VCaP (cell line): ENCODE data around the gene SF1.
A peak's percentile ranks its signal among the peaks of the same experiment; 100 is the strongest.

Source experiments
- H3K27ac ChIP-seq: fragments of 450-650 bp; 2 replicates; pipeline ENCODE4 v1.5.1; 2017
- CTCF ChIP-seq: fragments of 450-650 bp; conservative IDR thresholded peaks from 2 replicates; pipeline ENCODE4 v1.5.1; 2017; ENCODE audit warnings: mild to moderate bottlenecking, moderate library complexity

The SF1 gene

GRCh38 chr11:64772303-64773018 is 5.9 kb downstream of the SF1 start:
- H3K27ac ChIP-seq: no peak overlapping the region
- TF ChIP-seq CTCF: no peak

GRCh38 chr11:64771861-64772260 is 6.5 kb downstream of the SF1 start:
- no peak overlapping the region for H3K27ac ChIP-seq
- TF ChIP-seq CTCF: no peak

- no peak for TF ChIP-seq CTCF
- no peak overlapping the region; the same call in 1 of the 2 replicates for H3K27ac ChIP-seq
Measured at GRCh38 chr11:64770120-64770519, 8.2 kb downstream of the SF1 start.

GRCh38 chr11:64769283-64769682 is 9.1 kb downstream of the SF1 start:
- peak overlapping the region; percentile 4 for H3K27ac ChIP-seq
- no peak for TF ChIP-seq CTCF

- peak overlapping the region; percentile 4 for H3K27ac ChIP-seq
- TF ChIP-seq CTCF: no peak
Measured at GRCh38 chr11:64768300-64768694, 10.0 kb downstream of the SF1 start.

GRCh38 chr11:64767344-64768299 is 10.7 kb downstream of the SF1 start:
- TF ChIP-seq CTCF: peak; percentile 99
- H3K27ac ChIP-seq: peak overlapping the region; percentile 4; the same call in 1 of the 2 replicates

GRCh38 chr11:64766881-64767280 is 11.5 kb downstream of the SF1 start:
- no peak for TF ChIP-seq CTCF
- H3K27ac ChIP-seq: peak overlapping the region; percentile 4; the same call in 1 of the 2 replicates
